Tibial nerve (tissue), 4 donors: ENCODE results near the gene CLMN. TPM values are rescaled to one million over a fixed set of nuclear protein-coding genes. Genes with fewer than 3 reads are reported as not detected.

Experiments
- DNase-seq, 2 donors: peaks; one replicate each; pipeline ENCODE4 v3.0.0-alpha.2; 2019; ENCODE audit warnings: low spot score in 2 of 2
- H3K27ac ChIP-seq, 4 donors: fragments of 200-600 bp; sonication (generic) in 3 of 4; one replicate each; pipeline ENCODE4 v1.5.1; 2017 to 2019; ENCODE audit warnings: mild to moderate bottlenecking in 1 of 4
- H3K27me3 ChIP-seq, 2 donors: fragments of 200-600 bp; sonication (generic) in 1 of 2; one replicate each; pipeline versions ENCODE4 v1.5.1 to v1.6.0; 2017 to 2019
- H3K36me3 ChIP-seq, 3 donors: fragments of 200-600 bp; sonication (generic); one replicate each; pipeline ENCODE4 v1.5.1; 2018 to 2019
- H3K4me1 ChIP-seq, 4 donors: fragments of 200-600 bp; sonication (generic) in 3 of 4; one replicate each; pipeline ENCODE4 v1.5.1; 2017 to 2019
- H3K4me3 ChIP-seq, 4 donors: fragments of 200-600 bp; sonication (generic) in 3 of 4; one replicate each; pipeline ENCODE4 v1.5.1; 2017 to 2019; ENCODE audit warnings: mild to moderate bottlenecking in 1 of 4, moderate library complexity in 1 of 4
- H3K9me3 ChIP-seq, 4 donors: fragments of 200-600 bp; sonication (generic) in 3 of 4; one replicate each; pipeline ENCODE4 v1.5.1; 2017 to 2019
- EP300 ChIP-seq, 2 donors: sonication (generic); formaldehyde crosslinking; IDR thresholded peaks; one replicate each; pipeline ENCODE4 v1.6.1; 2017; ENCODE audit warnings: antibody characterized with exemption in 2 of 2, mild to moderate bottlenecking in 1 of 2
- POLR2A ChIP-seq, 2 donors: fragments of 450-650 bp; IDR thresholded peaks; one replicate each; pipeline ENCODE4 v1.6.1; 2017; ENCODE audit warnings: antibody characterized with exemption in 2 of 2, mild to moderate bottlenecking in 2 of 2, moderate library complexity in 2 of 2
- WGBS, 2 donors: methylation state at CpG; one replicate each; pipeline ENCODE4 v1.1.5; 2018; 5-methylcytosine and 5-hydroxymethylcytosine counted together
- total RNA-seq, 4 donors: library from RNA; depleted of rRNA; stranded (reverse); fragments of >200 nt; gene quantifications; one replicate each; pipeline ENCODE4 v1.1.0, GENCODE V29; 2016
- TF ChIP-seq, protein P1 (sequence below), 5 experiments: fragments of 200-600 bp in 3 of 5; fragments of 450-650 bp in 2 of 5; sonication (generic) in 3 of 5; IDR thresholded peaks; one replicate each; pipeline ENCODE4 v1.5.1; 2016 to 2019; ENCODE audit warnings: antibody characterized with exemption in 5 of 5, mild to moderate bottlenecking in 3 of 5, moderate library complexity in 2 of 5

CLMN gene
- total RNA-seq, 4 donors from 2014 or later: 31.2 to 49.8 (median 40.9) TPM

DNA sequence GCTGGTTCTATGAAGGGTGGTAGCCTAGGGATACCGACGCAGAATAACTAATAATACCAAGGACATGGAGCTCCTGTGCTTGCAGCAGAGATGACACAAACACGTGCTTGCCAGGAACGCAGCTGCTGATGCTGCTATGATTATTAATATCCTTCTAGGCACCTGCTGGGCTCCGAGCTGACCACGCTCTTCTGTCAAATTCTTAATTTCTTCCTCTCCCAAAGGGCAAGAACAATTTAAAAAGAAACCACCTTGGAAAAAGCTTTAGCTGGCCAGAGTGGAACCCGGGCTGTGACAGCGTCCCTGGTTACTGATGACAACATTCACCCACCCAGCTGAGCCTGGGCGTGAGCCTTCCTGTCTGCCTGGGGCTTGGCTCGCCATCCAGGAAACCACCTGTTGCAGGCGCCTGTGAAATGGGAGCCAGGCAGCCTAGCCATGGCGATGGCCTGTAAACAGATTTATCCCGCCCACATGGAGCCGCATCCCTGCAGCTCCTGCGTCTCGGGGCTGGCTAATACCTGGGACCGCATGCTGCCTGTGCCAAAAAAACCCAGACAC, 28.8 kb downstream of the CLMN start:
- peaks cover 0 to 26% (median 18%) of the 10 kb centered on the region in 4 donors for H3K4me1 ChIP-seq
- H3K27ac ChIP-seq: peak overlapping the region in 3 of 4 donors; percentile 28 to 50 (median 38)
- H3K4me3 ChIP-seq: no peak overlapping the region
- H3K36me3 ChIP-seq: peaks cover 0 to 4% (median 0%) of the 10 kb centered on the region in 3 donors
- 54 to 65% methylated on average over 9 to 17 of the region's 17 CpGs for WGBS, 2 donors
- TF ChIP-seq, protein P1, sequence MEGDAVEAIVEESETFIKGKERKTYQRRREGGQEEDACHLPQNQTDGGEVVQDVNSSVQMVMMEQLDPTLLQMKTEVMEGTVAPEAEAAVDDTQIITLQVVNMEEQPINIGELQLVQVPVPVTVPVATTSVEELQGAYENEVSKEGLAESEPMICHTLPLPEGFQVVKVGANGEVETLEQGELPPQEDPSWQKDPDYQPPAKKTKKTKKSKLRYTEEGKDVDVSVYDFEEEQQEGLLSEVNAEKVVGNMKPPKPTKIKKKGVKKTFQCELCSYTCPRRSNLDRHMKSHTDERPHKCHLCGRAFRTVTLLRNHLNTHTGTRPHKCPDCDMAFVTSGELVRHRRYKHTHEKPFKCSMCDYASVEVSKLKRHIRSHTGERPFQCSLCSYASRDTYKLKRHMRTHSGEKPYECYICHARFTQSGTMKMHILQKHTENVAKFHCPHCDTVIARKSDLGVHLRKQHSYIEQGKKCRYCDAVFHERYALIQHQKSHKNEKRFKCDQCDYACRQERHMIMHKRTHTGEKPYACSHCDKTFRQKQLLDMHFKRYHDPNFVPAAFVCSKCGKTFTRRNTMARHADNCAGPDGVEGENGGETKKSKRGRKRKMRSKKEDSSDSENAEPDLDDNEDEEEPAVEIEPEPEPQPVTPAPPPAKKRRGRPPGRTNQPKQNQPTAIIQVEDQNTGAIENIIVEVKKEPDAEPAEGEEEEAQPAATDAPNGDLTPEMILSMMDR (IDR thresholded peaks at IDR 0.05): no peak
- TF ChIP-seq POLR2A (IDR thresholded peaks at IDR 0.05): no peak
- no peak for TF ChIP-seq EP300 (IDR thresholded peaks at IDR 0.05)
- peaks cover 0 to 6% (median 0%) of the 10 kb centered on the region in 4 donors for H3K9me3 ChIP-seq
- no peak for DNase-seq
- H3K27me3 ChIP-seq: no peaks in the 10 kb centered on the region

DNA sequence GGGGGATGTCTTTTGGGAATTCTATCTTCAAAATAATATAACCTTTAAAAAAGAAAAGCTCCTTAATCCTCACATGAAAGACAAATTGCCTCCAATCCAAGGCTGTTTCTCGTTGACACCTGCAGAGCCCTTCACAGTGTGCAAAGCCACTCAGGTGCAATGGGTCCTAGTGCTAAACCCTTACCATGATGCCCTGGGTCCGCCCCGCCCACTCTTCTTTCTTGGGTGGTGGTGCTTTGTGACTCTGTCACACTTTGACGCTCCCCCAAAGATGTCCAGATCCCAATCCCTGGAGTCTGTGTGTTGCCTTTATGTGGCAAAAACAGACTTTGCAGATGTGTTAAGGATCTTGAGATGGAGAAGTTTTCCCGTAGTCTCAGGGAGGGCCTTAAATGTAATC, 29.7 kb downstream of the CLMN start:
- Histone ChIP-seq H3K9me3 (no peaks in the 10 kb centered on the region), H3K36me3 (no peaks in the 10 kb centered on the region), H3K4me1 (peaks cover 0 to 26% (median 18%) of the 10 kb centered on the region in 4 donors), H3K4me3 (no peak overlapping the region), H3K27me3 (no peaks in the 10 kb centered on the region), H3K27ac (peak overlapping the region in 2 of 4 donors; percentile 5 to 38)
- TF ChIP-seq, protein P1 (IDR thresholded peaks at IDR 0.05): no peak
- no peak for TF ChIP-seq POLR2A (IDR thresholded peaks at IDR 0.05)
- no peak for TF ChIP-seq EP300 (IDR thresholded peaks at IDR 0.05)
- 88% methylated on average over 5 of the region's 5 CpGs for WGBS, 2 donors
- DNase-seq: no peak

DNA sequence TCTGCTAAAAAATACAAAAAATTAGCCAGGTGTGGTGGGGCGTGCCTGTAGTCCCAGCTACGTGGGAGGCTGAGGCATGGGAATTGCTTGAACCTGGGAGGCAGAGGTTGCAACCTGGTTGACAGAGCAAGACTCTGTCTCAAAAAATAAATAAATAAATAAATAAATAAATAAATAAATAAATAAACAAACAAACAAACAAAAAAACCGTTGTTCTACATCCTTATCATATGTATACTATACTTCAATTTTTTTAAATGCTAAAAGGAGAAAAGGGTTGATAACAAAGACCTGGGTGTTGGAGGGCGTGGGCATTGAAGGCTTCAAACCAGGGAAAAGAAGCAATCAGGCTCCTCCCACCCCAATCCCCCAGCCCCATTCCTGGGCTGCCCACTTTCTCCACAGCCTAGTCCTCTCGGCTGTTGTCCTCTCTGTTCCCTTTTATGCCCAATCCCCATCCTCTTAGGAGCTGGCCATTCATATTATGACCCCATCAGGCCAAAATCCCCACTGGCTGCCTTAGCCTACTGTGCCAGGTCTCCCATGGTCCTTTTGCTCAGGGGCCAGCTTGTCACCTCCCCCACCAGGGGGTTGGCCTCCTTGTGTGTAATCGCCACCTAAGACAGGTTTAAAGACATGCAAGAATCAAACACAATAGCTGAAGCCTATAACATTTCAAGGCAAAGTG, 30.2 kb downstream of the CLMN start:
- H3K4me3 ChIP-seq: no peak overlapping the region
- no peaks in the 10 kb centered on the region for H3K9me3 ChIP-seq
- WGBS, 2 donors: 84 to 86% methylated on average over 6 of the region's 6 CpGs
- TF ChIP-seq, protein P1 (IDR thresholded peaks at IDR 0.05): no peak
- TF ChIP-seq EP300 (IDR thresholded peaks at IDR 0.05) (no peak), POLR2A (IDR thresholded peaks at IDR 0.05) (no peak)
- peaks cover 0 to 26% (median 18%) of the 10 kb centered on the region in 4 donors for H3K4me1 ChIP-seq
- peak overlapping the region in 1 of 4 donors; percentile 38 for H3K27ac ChIP-seq
- no peak for DNase-seq
- no peaks in the 10 kb centered on the region for H3K36me3 ChIP-seq
- H3K27me3 ChIP-seq: no peaks in the 10 kb centered on the region

DNA sequence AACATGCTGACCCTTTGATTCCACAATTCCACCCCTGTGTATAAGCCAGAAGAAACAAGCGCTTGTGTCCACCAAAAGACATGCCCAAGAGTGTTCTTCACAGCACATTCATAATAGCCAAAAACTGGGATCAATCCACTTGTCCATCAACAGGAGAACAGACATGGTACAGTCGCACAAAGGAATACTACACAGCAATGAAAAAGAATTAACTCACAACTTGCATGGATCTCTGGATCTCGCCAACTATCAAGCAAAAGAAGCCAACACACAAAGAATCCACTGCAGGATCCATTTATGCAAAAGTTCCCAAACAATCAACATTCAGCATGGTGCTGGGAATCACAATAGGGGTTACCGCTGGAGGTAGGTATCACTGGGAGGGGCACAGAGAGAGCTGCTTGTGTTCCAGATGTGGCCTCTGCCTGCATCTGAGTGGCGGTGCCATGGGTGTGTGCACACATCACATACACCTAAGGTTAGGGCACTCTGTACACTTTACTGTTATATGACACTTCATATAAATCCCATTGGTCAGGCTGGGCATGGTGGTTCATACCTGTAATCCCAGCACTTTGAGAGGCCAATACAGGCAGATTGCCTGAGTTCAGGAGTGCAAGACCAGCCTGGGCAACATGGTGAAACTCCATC, 30.9 kb downstream of the CLMN start:
- TF ChIP-seq, protein P1 (IDR thresholded peaks at IDR 0.05): no peak
- no peak for TF ChIP-seq EP300 (IDR thresholded peaks at IDR 0.05)
- TF ChIP-seq POLR2A (IDR thresholded peaks at IDR 0.05): no peak
- Histone ChIP-seq H3K27me3 (no peaks in the 10 kb centered on the region), H3K27ac (no peak overlapping the region), H3K36me3 (no peaks in the 10 kb centered on the region), H3K4me3 (no peak overlapping the region), H3K9me3 (no peaks in the 10 kb centered on the region), H3K4me1 (peaks cover 0 to 26% (median 18%) of the 10 kb centered on the region in 4 donors)
- no peak for DNase-seq
- WGBS, 2 donors: 90 to 94% methylated on average over 5 of the region's 5 CpGs
